CD4-positive, alpha-beta T cell (primary cell): ENCODE measurements around the gene LSM11. TPM values are rescaled to one million over a fixed set of nuclear protein-coding genes. Genes with fewer than 3 reads are reported as not detected.

ENCODE experiments used
- ATAC-seq: fragments of 200-7000 bp; cut with Tn5 transposase; one replicate; pipeline ENCODE4 v1.10.0; 2022; ENCODE audit warnings: mild to moderate bottlenecking; ENCODE audit not compliant: poor library complexity
- CTCF ChIA-PET: fragments of 350-600 bp; sonication (Branson Sonifier 250); formaldehyde crosslinking; loops from one replicate; lab custom pipeline; 2021; ENCODE audit warnings: antibody characterized with exemption, inconsistent platforms; lab: Charles Lee
- POLR2A ChIA-PET: fragments of 350-600 bp; sonication (Branson Sonifier 250); formaldehyde crosslinking; loops from one replicate; lab custom pipeline; 2021; ENCODE audit warnings: antibody characterized with exemption, inconsistent platforms; lab: Charles Lee
- DNase-seq, 14 experiments: peaks; one replicate each; pipeline ENCODE4 v3.0.0-alpha.2; 2013 to 2020; ENCODE audit warnings: mixed read lengths in 2 of 14
- H3K27ac ChIP-seq, 2 donors: one replicate each; pipeline versions ENCODE4 v1.5.1 to v1.7.0; 2013; ENCODE audit warnings: low read length in 2 of 2, low read depth in 1 of 2, mild to moderate bottlenecking in 1 of 2
- H3K27me3 ChIP-seq, 2 experiments: 1 replicate in 1 of 2; 2 replicates in 1 of 2; pipeline versions ENCODE4 v1.6.1 to v1.7.0; 2013; ENCODE audit warnings: low read length in 2 of 2, control low read depth in 1 of 2, mild to moderate bottlenecking in 1 of 2, moderate library complexity in 1 of 2; ENCODE audit not compliant: insufficient read depth in 2 of 2, control insufficient read depth in 1 of 2
- H3K36me3 ChIP-seq: one replicate; pipeline ENCODE4 v1.6.1; 2013; ENCODE audit warnings: low read length, control low read depth; ENCODE audit not compliant: insufficient read depth
- H3K4me1 ChIP-seq: one replicate; pipeline ENCODE4 v1.6.1; 2013; ENCODE audit warnings: low read length, control low read depth; ENCODE audit not compliant: insufficient read depth
- H3K4me3 ChIP-seq: one replicate; pipeline ENCODE4 v1.5.1; 2013; ENCODE audit warnings: mild to moderate bottlenecking, low read length, moderate library complexity
- H3K9me3 ChIP-seq, 2 experiments: 1 replicate in 1 of 2; 2 replicates in 1 of 2; pipeline versions ENCODE4 v1.6.1 to v1.7.0; 2013; ENCODE audit warnings: low read length in 2 of 2, mild to moderate bottlenecking in 2 of 2, control low read depth in 1 of 2, moderate library complexity in 1 of 2; ENCODE audit not compliant: control insufficient read depth in 1 of 2, insufficient read depth in 1 of 2
- H3K27ac Mint-ChIP-seq: one replicate; pipeline ENCODE4 v1.8.0; 2020; ENCODE audit warnings: mixed read lengths
- H3K27me3 Mint-ChIP-seq: one replicate; pipeline ENCODE4 v1.8.0; 2021; ENCODE audit warnings: mixed read lengths
- H3K36me3 Mint-ChIP-seq: one replicate; pipeline ENCODE4 v1.8.0; 2021; ENCODE audit warnings: low read depth, mixed read lengths
- H3K4me1 Mint-ChIP-seq: one replicate; pipeline ENCODE4 v1.8.0; 2021; ENCODE audit warnings: low read depth, mixed read lengths
- H3K4me3 Mint-ChIP-seq: one replicate; pipeline ENCODE4 v1.8.0; 2020; ENCODE audit warnings: mild to moderate bottlenecking, mixed read lengths
- H3K9me3 Mint-ChIP-seq: one replicate; pipeline ENCODE4 v1.8.0; 2020; ENCODE audit warnings: mixed read lengths
- intact Hi-C, 2 experiments: fragments of 100-400 bp; cut with DNase I in 1 of 2; cut with micrococcal nuclease in 1 of 2; formaldehyde crosslinking; loops; one replicate each; pipeline versions ENCODE4 v1.15.1 to v1.9.0; 2023 to 2025; cut with DNase I, micrococcal nuclease
- total RNA-seq, 174 experiments: library from RNA in 2 of 174; stranded (reverse) in 2 of 174; gene quantifications; one replicate each; pipeline ENCODE4 v1.2.3 and lab custom pipeline; 2021 to 2026
- TF ChIP-seq, protein P1 (sequence below): fragments of 200-600 bp; IDR thresholded peaks from one replicate; pipeline ENCODE4 v1.8.0; 2022; ENCODE audit warnings: antibody characterized with exemption, mild to moderate bottlenecking

The LSM11 gene
- total RNA-seq, 2 experiments from 2014 or later = 0.49 to 0.70 TPM

DNA sequence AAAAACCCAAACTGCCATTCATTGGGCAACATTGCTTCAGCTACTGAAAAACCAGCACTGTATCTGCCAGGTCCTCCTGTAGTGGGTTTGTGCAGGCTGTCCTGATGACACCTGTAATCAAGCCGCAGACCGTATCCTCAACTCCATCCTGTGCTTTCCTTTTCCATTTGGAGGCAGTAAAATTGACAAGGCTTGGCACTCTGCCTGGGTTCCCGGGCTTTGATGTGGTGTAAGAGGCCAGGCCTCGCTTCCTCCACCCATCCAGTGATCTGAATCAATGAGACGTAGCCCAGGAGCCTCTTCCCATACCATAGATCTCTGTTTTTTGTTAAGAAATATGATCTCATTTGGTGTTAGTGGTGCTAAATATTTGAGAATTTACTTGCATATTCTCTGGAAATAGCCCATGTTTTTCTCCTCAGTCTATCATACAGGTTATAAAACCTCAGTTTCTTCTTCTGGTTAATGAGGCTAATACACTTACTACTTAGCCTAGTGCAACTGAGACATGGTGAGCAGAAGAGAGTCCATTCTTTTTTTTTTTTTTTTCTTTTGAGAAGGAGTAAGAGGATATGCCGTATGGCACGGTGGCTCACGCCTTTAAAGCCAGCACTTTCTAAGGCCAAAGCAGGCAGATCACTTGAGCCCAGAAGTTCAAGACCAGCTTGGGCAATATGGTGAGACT, 34.8 kb downstream of the LSM11 start:
- TF ChIP-seq, protein P1, sequence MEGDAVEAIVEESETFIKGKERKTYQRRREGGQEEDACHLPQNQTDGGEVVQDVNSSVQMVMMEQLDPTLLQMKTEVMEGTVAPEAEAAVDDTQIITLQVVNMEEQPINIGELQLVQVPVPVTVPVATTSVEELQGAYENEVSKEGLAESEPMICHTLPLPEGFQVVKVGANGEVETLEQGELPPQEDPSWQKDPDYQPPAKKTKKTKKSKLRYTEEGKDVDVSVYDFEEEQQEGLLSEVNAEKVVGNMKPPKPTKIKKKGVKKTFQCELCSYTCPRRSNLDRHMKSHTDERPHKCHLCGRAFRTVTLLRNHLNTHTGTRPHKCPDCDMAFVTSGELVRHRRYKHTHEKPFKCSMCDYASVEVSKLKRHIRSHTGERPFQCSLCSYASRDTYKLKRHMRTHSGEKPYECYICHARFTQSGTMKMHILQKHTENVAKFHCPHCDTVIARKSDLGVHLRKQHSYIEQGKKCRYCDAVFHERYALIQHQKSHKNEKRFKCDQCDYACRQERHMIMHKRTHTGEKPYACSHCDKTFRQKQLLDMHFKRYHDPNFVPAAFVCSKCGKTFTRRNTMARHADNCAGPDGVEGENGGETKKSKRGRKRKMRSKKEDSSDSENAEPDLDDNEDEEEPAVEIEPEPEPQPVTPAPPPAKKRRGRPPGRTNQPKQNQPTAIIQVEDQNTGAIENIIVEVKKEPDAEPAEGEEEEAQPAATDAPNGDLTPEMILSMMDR = no peak
- no peaks in the 10 kb centered on the region for H3K4me1 ChIP-seq
- H3K27me3 ChIP-seq = no peaks in the 10 kb centered on the region
- DNase-seq (no peak), ATAC-seq (no peak)
- Mint-ChIP-seq H3K4me3 (no peak overlapping the region), H3K36me3 (no peaks in the 10 kb centered on the region), H3K27me3 (no peaks in the 10 kb centered on the region), H3K9me3 (no peaks in the 10 kb centered on the region), H3K4me1 (peaks cover 5% of the 10 kb centered on the region), H3K27ac (no peak overlapping the region)
- H3K27ac ChIP-seq = no peak overlapping the region
- H3K36me3 ChIP-seq = no peaks in the 10 kb centered on the region
- intact Hi-C loops = no loop called here
- ChIA-PET CTCF (interaction anchor here (0.7 kb wide), 1 partner anchor 1378 kb away, joined by 7 read pairs; no protein-coding TSS in a partner anchor), POLR2A (no interaction called here)
- H3K9me3 ChIP-seq = no peaks in the 10 kb centered on the region
- H3K4me3 ChIP-seq = no peak overlapping the region

DNA sequence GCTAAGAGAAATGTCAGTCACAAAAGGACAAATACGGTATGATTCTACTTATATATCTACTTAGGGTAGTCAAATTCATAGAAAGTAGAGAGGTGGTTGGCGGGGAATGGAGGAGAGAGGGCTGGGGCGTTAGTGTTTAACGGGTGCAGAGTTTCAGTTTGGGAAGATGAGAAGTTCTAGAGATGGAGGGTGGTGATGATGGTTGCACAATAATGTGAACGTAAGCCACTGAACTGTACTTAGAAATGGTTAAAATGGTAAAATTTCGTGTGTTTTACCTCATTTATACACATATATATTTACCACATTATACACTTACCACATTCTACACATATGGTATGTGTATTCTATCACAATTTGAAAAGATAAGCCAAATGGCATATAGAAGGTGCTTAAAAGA, 35.7 kb downstream of the LSM11 start:
- ATAC-seq = no peak
- CTCF ChIA-PET = interaction anchor here (0.7 kb wide), 1 partner anchor 1377 kb away, joined by 7 read pairs; no protein-coding TSS in a partner anchor

DNA sequence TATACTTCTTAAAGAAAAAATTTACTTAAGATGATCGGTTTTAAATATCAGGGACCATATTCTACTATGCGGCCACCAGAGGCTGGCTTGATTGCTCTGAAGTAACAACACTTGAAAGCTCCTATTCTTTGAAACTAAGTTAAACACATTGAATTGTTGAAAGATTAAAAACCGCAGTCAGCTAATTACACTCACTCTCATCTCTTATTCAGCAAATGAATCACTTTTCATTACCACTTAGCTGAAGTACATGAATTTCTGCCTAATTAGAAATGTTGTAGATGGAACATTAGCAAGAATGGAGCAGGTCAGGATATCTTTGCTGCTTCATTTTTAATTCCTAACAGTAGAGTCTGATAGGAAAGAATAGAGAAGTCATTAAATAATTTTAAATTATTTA, 42.3 kb downstream of the LSM11 start:
- ChIA-PET POLR2A (no interaction called here), CTCF (no interaction called here)
- Histone ChIP-seq H3K4me3 (no peak overlapping the region), H3K27me3 (no peaks in the 10 kb centered on the region), H3K9me3 (no peaks in the 10 kb centered on the region), H3K36me3 (peaks cover 31% of the 10 kb centered on the region), H3K4me1 (no peaks in the 10 kb centered on the region), H3K27ac (no peak overlapping the region)
- intact Hi-C loops = no loop called here
- TF ChIP-seq, protein P1 = no peak
- Mint-ChIP-seq H3K9me3 (no peaks in the 10 kb centered on the region), H3K4me1 (no peaks in the 10 kb centered on the region), H3K36me3 (peaks cover 64% of the 10 kb centered on the region), H3K27me3 (no peaks in the 10 kb centered on the region), H3K4me3 (no peak overlapping the region), H3K27ac (no peak overlapping the region)
- ATAC-seq = no peak
- no peak for DNase-seq

More for the DNA sequence above, 35.7 kb downstream of the LSM11 start:
- H3K27me3 Mint-ChIP-seq = no peaks in the 10 kb centered on the region
- no peak overlapping the region for H3K4me3 Mint-ChIP-seq
- H3K4me1 Mint-ChIP-seq = peaks cover 5% of the 10 kb centered on the region
- DNase-seq = no peak
- H3K27me3 ChIP-seq = no peaks in the 10 kb centered on the region
- no peaks in the 10 kb centered on the region for H3K36me3 ChIP-seq
- POLR2A ChIA-PET = no interaction called here
- H3K9me3 ChIP-seq = no peaks in the 10 kb centered on the region
- H3K9me3 Mint-ChIP-seq = no peaks in the 10 kb centered on the region
- H3K27ac Mint-ChIP-seq = no peak overlapping the region
- no peak overlapping the region for H3K4me3 ChIP-seq
- no peak overlapping the region for H3K27ac ChIP-seq
- TF ChIP-seq, protein P1 = no peak
- intact Hi-C loops = no loop called here
- no peaks in the 10 kb centered on the region for H3K4me1 ChIP-seq
- H3K36me3 Mint-ChIP-seq = peaks cover 8% of the 10 kb centered on the region
